IMR-90 (cell line): ENCODE measurements around the gene ING3. TPM values are rescaled to one million over a fixed set of nuclear protein-coding genes. Genes with fewer than 3 reads are reported as not detected.

Experiments
- ATAC-seq: fragments of 200-7000 bp; cut with Tn5 transposase; 2 replicates; pipeline ENCODE4 v1.9.1; 2020; ENCODE audit warnings: low read depth, mild to moderate bottlenecking, moderate library complexity
- BruUV-seq: library from RNA; stranded (reverse); fragments of 400-500 nt; replicated peaks from 2 replicates; lab custom pipeline; 2021; lab: Mats Ljungman, UMichigan
- CTCF ChIA-PET: fragments of 300-600 bp; formaldehyde crosslinking; extraction: SDS; loops from one replicate; lab custom pipeline; 2021; ENCODE audit warnings: antibody characterized with exemption; lab: Yijun Ruan, JAX
- POLR2A ChIA-PET: fragments of 300-600 bp; sonication (Branson Sonifier 250); formaldehyde crosslinking; loops from one replicate; lab custom pipeline; 2022; ENCODE audit warnings: antibody characterized with exemption; ENCODE audit not compliant: unreplicated experiment; lab: Charles Lee
- DNase-seq: peaks from one replicate; pipeline ENCODE4 v3.0.0; 2013
- H2AFZ ChIP-seq: replicated peaks from 2 replicates; pipeline ENCODE3; 2013; ENCODE audit warnings: low read length, mild to moderate bottlenecking; ENCODE audit not compliant: poor library complexity
- H2AK5ac ChIP-seq: 2 replicates; pipeline ENCODE4 v1.6.1; 2013; ENCODE audit warnings: low read depth, low read length, inconsistent platforms
- H2AK9ac ChIP-seq: replicated peaks from 2 replicates; pipeline ENCODE3; 2013; ENCODE audit warnings: mild to moderate bottlenecking, low read depth, low read length, moderate library complexity; ENCODE audit not compliant: poor library complexity
- H2BK120ac ChIP-seq: 2 replicates; pipeline ENCODE4 v1.6.1; 2013; ENCODE audit warnings: low read depth, low read length, inconsistent platforms
- H2BK15ac ChIP-seq: 3 replicates; pipeline ENCODE4 v1.6.1; 2013; ENCODE audit warnings: low read depth, low read length, inconsistent platforms
- H2BK20ac ChIP-seq: 2 replicates; pipeline ENCODE4 v1.6.1; 2013; ENCODE audit warnings: low read depth, mild to moderate bottlenecking, inconsistent platforms, low read length, moderate library complexity
- H2BK5ac ChIP-seq: 2 replicates; pipeline ENCODE4 v1.6.1; 2013; ENCODE audit warnings: mild to moderate bottlenecking, low read depth, low read length, inconsistent platforms; ENCODE audit not compliant: poor library complexity, severe bottlenecking
- H3K14ac ChIP-seq: replicated peaks from 2 replicates; pipeline ENCODE4 v1.6.1; 2013; ENCODE audit warnings: low read depth, low read length, inconsistent platforms
- H3K18ac ChIP-seq: 2 replicates; pipeline ENCODE4 v1.6.1; 2013; ENCODE audit warnings: low read depth, low read length, control low read depth
- H3K23ac ChIP-seq: 2 replicates; pipeline ENCODE4 v1.6.1; 2013; ENCODE audit warnings: low read depth, low read length, inconsistent platforms
- H3K27ac ChIP-seq: 2 replicates; pipeline ENCODE4 v1.5.1; 2013; ENCODE audit warnings: mild to moderate bottlenecking, control low read depth, low read length; ENCODE audit not compliant: insufficient read depth
- H3K27me3 ChIP-seq: 2 replicates; pipeline ENCODE4 v1.6.1; 2013; ENCODE audit warnings: low read length; ENCODE audit not compliant: control insufficient read depth, insufficient read depth
- H3K36me3 ChIP-seq: 2 replicates; pipeline ENCODE4 v1.6.1; 2013; ENCODE audit warnings: low read length, mixed read lengths; ENCODE audit not compliant: control insufficient read depth, insufficient read depth
- H3K4ac ChIP-seq: 2 replicates; pipeline ENCODE4 v1.6.1; 2013; ENCODE audit warnings: low read depth, low read length, inconsistent platforms
- H3K4me1 ChIP-seq: 2 replicates; pipeline ENCODE4 v1.6.1; 2013; ENCODE audit warnings: low read length, mixed read lengths; ENCODE audit not compliant: control insufficient read depth, insufficient read depth
- H3K4me2 ChIP-seq: 2 replicates; pipeline ENCODE4 v1.6.1; 2013; ENCODE audit warnings: low read depth, mild to moderate bottlenecking, control low read depth, low read length, moderate library complexity
- H3K4me3 ChIP-seq: 2 replicates; pipeline ENCODE4 v1.5.1; 2013; ENCODE audit warnings: low read depth, mild to moderate bottlenecking, control low read depth, low read length, moderate library complexity; ENCODE audit not compliant: insufficient read depth
- H3K56ac ChIP-seq: 2 replicates; pipeline ENCODE4 v1.6.1; 2013; ENCODE audit warnings: low read length, inconsistent platforms; ENCODE audit not compliant: insufficient read depth; ENCODE audit errors: extremely low read depth
- H3K79me1 ChIP-seq, 2 experiments: 2 replicates each; pipeline ENCODE4 v1.6.1; 2013; ENCODE audit warnings: low read length in 2 of 2, inconsistent platforms in 1 of 2, low read depth in 1 of 2
- H3K9ac ChIP-seq: 2 replicates; pipeline ENCODE4 v1.6.1; 2013; ENCODE audit warnings: low read depth, low read length, control low read depth
- H3K9me1 ChIP-seq: 2 replicates; pipeline ENCODE4 v1.6.1; 2013; ENCODE audit warnings: low read length, inconsistent platforms; ENCODE audit not compliant: insufficient read depth
- H3K9me3 ChIP-seq: 2 replicates; pipeline ENCODE4 v1.6.1; 2013; ENCODE audit warnings: low read length; ENCODE audit not compliant: control insufficient read depth, insufficient read depth
- H4K20me1 ChIP-seq: 2 replicates; pipeline ENCODE4 v1.6.1; 2013; ENCODE audit warnings: low read length, inconsistent platforms; ENCODE audit not compliant: insufficient read depth
- H4K5ac ChIP-seq: 2 replicates; pipeline ENCODE4 v1.6.1; 2013; ENCODE audit warnings: mild to moderate bottlenecking, low read depth, low read length, control low read depth
- H4K8ac ChIP-seq, 2 experiments: 2 replicates each; pipeline ENCODE4 v1.6.1; 2013; ENCODE audit warnings: low read depth in 2 of 2, low read length in 2 of 2, control low read depth in 1 of 2, inconsistent platforms in 1 of 2
- H4K91ac ChIP-seq: 2 replicates; pipeline ENCODE4 v1.6.1; 2013; ENCODE audit warnings: low read depth, low read length, inconsistent platforms; ENCODE audit not compliant: insufficient read depth
- BHLHE40 ChIP-seq: fragments of 150-350 bp; IDR thresholded peaks from 2 replicates; pipeline ENCODE4 v1.6.1; 2016; ENCODE audit warnings: mild to moderate bottlenecking, low read depth, low read length
- CEBPB ChIP-seq: IDR thresholded peaks from 2 replicates; pipeline ENCODE4 v1.6.1; 2012; ENCODE audit warnings: low read depth, low read length, improper control_type of control experiment
- CHD1 ChIP-seq: IDR thresholded peaks from 2 replicates; pipeline ENCODE4 v1.6.1; 2012; ENCODE audit warnings: low read depth, low read length, improper control_type of control experiment
- CTCF ChIP-seq: conservative IDR thresholded peaks from 2 replicates; pipeline ENCODE4 v1.5.1; 2012; ENCODE audit warnings: mild to moderate bottlenecking, low read depth, low read length, improper control_type of control experiment
- FOS ChIP-seq: fragments of 150-350 bp; IDR thresholded peaks from 2 replicates; pipeline ENCODE4 v1.6.1; 2016; ENCODE audit warnings: low read depth, low read length
- MAFK ChIP-seq: IDR thresholded peaks from 2 replicates; pipeline ENCODE4 v1.6.1; 2012; ENCODE audit warnings: low read depth, low read length, improper control_type of control experiment
- MAZ ChIP-seq: IDR thresholded peaks from 2 replicates; pipeline ENCODE4 v1.6.1; 2012; ENCODE audit warnings: low read depth, mild to moderate bottlenecking, low read length, improper control_type of control experiment, moderate library complexity, borderline replicate concordance
- NFE2L2 ChIP-seq: fragments of 150-350 bp; IDR thresholded peaks from 2 replicates; pipeline ENCODE4 v1.6.1; 2016; ENCODE audit warnings: low read depth, mild to moderate bottlenecking, low read length
- POLR2A ChIP-seq: IDR thresholded peaks from 2 replicates; pipeline ENCODE4 v1.6.1; 2012; ENCODE audit warnings: mild to moderate bottlenecking, low read depth, low read length
- RAD21 ChIP-seq: IDR thresholded peaks from 2 replicates; pipeline ENCODE4 v1.6.1; 2012; ENCODE audit warnings: low read length, improper control_type of control experiment
- RCOR1 ChIP-seq: IDR thresholded peaks from 2 replicates; pipeline ENCODE4 v1.6.1; 2012; ENCODE audit warnings: mild to moderate bottlenecking, low read length, improper control_type of control experiment; ENCODE audit not compliant: insufficient replicate concordance
- RFX5 ChIP-seq: IDR thresholded peaks from 2 replicates; pipeline ENCODE4 v1.8.0; 2012; ENCODE audit warnings: low read depth, mild to moderate bottlenecking, low read length, moderate library complexity
- WGBS, 2 experiments: methylation state at CpG; one replicate each; pipeline versions ENCODE4 v1.1.5 to v1.1.7; 2013; ENCODE audit warnings: missing lambda C conversion rate in 2 of 2; ENCODE audit not compliant: insufficient read length in 1 of 2; ENCODE audit errors: extremely low coverage in 2 of 2; 5-methylcytosine and 5-hydroxymethylcytosine counted together
- dilution Hi-C: fragments of 300-500 bp; cut with HindIII; formaldehyde crosslinking; loops from one replicate; pipeline ENCODE4 v1.14.3; 2018; ENCODE audit warnings: low sequenced_read_pairs; ENCODE audit not compliant: unreplicated experiment
- in situ Hi-C: fragments of 300-500 bp; cut with MboI; formaldehyde crosslinking; loops from 3 replicates; pipeline ENCODE4 v1.14.3; 2019; ENCODE audit warnings: low sequenced_read_pairs, inconsistent platforms, mixed read lengths
- intact Hi-C: fragments of 100-400 bp; cut with micrococcal nuclease; formaldehyde crosslinking; loops from 2 replicates; pipeline ENCODE4 v1.10.0; 2022
- polyA plus RNA-seq, 3 experiments: library from polyadenylated mRNA; depleted of rRNA; stranded (reverse); fragments of >200 nt; gene quantifications; 2 replicates each; pipeline ENCODE4 v1.2.3, GENCODE V29; 2012; ENCODE audit warnings: low replicate concordance in 1 of 3
- total RNA-seq: library from RNA; depleted of rRNA; stranded (reverse); fragments of >200 nt; gene quantifications from 2 replicates; pipeline ENCODE4 v1.2.3, GENCODE V29; 2012
- TF ChIP-seq, protein P1 (sequence below): fragments of 150-350 bp; IDR thresholded peaks from 2 replicates; pipeline ENCODE4 v1.6.1; 2017; ENCODE audit warnings: mild to moderate bottlenecking, antibody characterized with exemption, low read length, low read depth
- TF ChIP-seq, protein P2 (sequence below): fragments of 150-350 bp; IDR thresholded peaks from 2 replicates; pipeline ENCODE4 v1.6.1; 2016; ENCODE audit warnings: low read depth, mild to moderate bottlenecking, low read length, moderate library complexity, borderline replicate concordance

Gene ING3
- total and polyA plus RNA-seq, 2 of the 4 experiments (the other 2 are of a cell fraction): 7.2 to 11.3 TPM

GRCh38 chr7:120985130-120985758, 34.7 kb downstream of the ING3 start:
- H2AK5ac ChIP-seq: no peak overlapping the region
- no peaks in the 10 kb centered on the region for H3K36me3 ChIP-seq
- dilution Hi-C loops (loop anchor here (25.0 kb wide), 1 partner anchor 102 kb away; no protein-coding TSS in a partner anchor), intact Hi-C loops (loop anchor here (5.0 kb wide), 2 partner anchors 352 to 562 kb away; no protein-coding TSS in a partner anchor), in situ Hi-C loops (loop anchor here (25.0 kb wide), 1 partner anchor 352 kb away; the partner anchor contains the start of gene WNT16)
- H2AK9ac ChIP-seq: no peak overlapping the region
- CTCF ChIA-PET: interaction anchor here (1.6 kb wide), 1 partner anchor 96 kb away, joined by 6 read pairs; no protein-coding TSS in a partner anchor
- TF ChIP-seq POLR2A (no peak), FOS (no peak), MAZ (no peak), NFE2L2 (no peak), CHD1 (no peak), CEBPB (no peak), CTCF (no peak), BHLHE40 (no peak), RFX5 (no peak), RCOR1 (no peak), RAD21 (no peak), MAFK (no peak)
- TF ChIP-seq, protein P1, sequence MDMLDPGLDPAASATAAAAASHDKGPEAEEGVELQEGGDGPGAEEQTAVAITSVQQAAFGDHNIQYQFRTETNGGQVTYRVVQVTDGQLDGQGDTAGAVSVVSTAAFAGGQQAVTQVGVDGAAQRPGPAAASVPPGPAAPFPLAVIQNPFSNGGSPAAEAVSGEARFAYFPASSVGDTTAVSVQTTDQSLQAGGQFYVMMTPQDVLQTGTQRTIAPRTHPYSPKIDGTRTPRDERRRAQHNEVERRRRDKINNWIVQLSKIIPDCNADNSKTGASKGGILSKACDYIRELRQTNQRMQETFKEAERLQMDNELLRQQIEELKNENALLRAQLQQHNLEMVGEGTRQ: no peak
- TF ChIP-seq, protein P2, sequence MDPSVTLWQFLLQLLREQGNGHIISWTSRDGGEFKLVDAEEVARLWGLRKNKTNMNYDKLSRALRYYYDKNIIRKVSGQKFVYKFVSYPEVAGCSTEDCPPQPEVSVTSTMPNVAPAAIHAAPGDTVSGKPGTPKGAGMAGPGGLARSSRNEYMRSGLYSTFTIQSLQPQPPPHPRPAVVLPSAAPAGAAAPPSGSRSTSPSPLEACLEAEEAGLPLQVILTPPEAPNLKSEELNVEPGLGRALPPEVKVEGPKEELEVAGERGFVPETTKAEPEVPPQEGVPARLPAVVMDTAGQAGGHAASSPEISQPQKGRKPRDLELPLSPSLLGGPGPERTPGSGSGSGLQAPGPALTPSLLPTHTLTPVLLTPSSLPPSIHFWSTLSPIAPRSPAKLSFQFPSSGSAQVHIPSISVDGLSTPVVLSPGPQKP: no peak
- WGBS, 2 experiments: no CpG with 5 or more reads among the region's 2 CpGs
- no peaks in the 10 kb centered on the region for H3K9me3 ChIP-seq
- H2BK5ac ChIP-seq: no peak overlapping the region
- H3K9ac ChIP-seq: no peak overlapping the region
- no peaks in the 10 kb centered on the region; the same call in 1 of the 2 replicates for H4K20me1 ChIP-seq
- H4K5ac ChIP-seq: no peak overlapping the region
- H3K79me1 ChIP-seq: peaks cover 4 to 9% of the 10 kb centered on the region in 2 experiments; a peak in 2 of 4 replicates
- H2BK120ac ChIP-seq: no peak overlapping the region
- H3K9me1 ChIP-seq: 0 out of 2 replicates have a peak, but pooled peaks cover 2% of the 10 kb centered on the region
- H2AFZ ChIP-seq: no peak overlapping the region
- H4K8ac ChIP-seq: no peak overlapping the region
- DNase-seq (peak; percentile 23), ATAC-seq (no peak)
- H3K14ac ChIP-seq: no peak overlapping the region
- H2BK15ac ChIP-seq: no peak overlapping the region
- no peak overlapping the region for H3K4me3 ChIP-seq
- H3K27ac ChIP-seq: no peak overlapping the region
- peaks cover 5% of the 10 kb centered on the region for H3K4me1 ChIP-seq
- H3K4me2 ChIP-seq: no peak overlapping the region
- no peaks in the 10 kb centered on the region for H3K27me3 ChIP-seq
- no peak overlapping the region for H3K4ac ChIP-seq
- no peak overlapping the region for H2BK20ac ChIP-seq
- POLR2A ChIA-PET: no interaction called here
- H3K18ac ChIP-seq: no peak overlapping the region
- H3K23ac ChIP-seq: no peak overlapping the region
- BruUV-seq: no TSS peak
- no peak overlapping the region for H3K56ac ChIP-seq
- no peak overlapping the region for H4K91ac ChIP-seq
